Heart right ventricle (tissue), 16 donors: Measurements from ENCODE around the gene TTF1. TPM values are rescaled to one million over a fixed set of nuclear protein-coding genes. Genes with fewer than 3 reads are reported as not detected.

Experiments
- ATAC-seq, 8 donors: fragments of 200-7000 bp; cut with Tn5 transposase; one replicate each; pipeline ENCODE4 v1.9.1; 2020; ENCODE audit warnings: mild to moderate bottlenecking in 8 of 8, moderate library complexity in 8 of 8, moderate number of reproducible peaks in 1 of 8
- DNase-seq, 2 donors: peaks; one replicate each; pipeline ENCODE4 v3.0.0-alpha.2; 2020
- H3K27ac ChIP-seq, 10 donors: fragments of 200-600 bp; sonication (generic) in 2 of 10; one replicate each; pipeline versions ENCODE4 v1.5.0 to v1.8.0; 2020 to 2022; ENCODE audit warnings: mild to moderate bottlenecking in 3 of 10
- H3K27me3 ChIP-seq, 7 donors: fragments of 200-600 bp; one replicate each; pipeline ENCODE4 v1.8.0; 2021 to 2022; ENCODE audit warnings: mild to moderate bottlenecking in 2 of 7
- H3K36me3 ChIP-seq, 9 donors: fragments of 200-600 bp; sonication (generic) in 1 of 9; one replicate each; pipeline versions ENCODE4 v1.5.0 to v1.8.0; 2020 to 2022; ENCODE audit warnings: mild to moderate bottlenecking in 2 of 9
- H3K4me1 ChIP-seq, 9 donors: fragments of 200-600 bp; sonication (generic) in 1 of 9; one replicate each; pipeline versions ENCODE4 v1.5.0 to v1.8.0; 2020 to 2022; ENCODE audit warnings: mild to moderate bottlenecking in 4 of 9
- H3K4me3 ChIP-seq, 10 donors: fragments of 200-600 bp; sonication (generic) in 2 of 10; one replicate each; pipeline versions ENCODE4 v1.5.0 to v1.8.0; 2020 to 2022; ENCODE audit warnings: mild to moderate bottlenecking in 7 of 10, moderate library complexity in 2 of 10
- H3K9me3 ChIP-seq, 11 donors: fragments of 200-600 bp in 10 of 11; sonication (generic) in 2 of 11; one replicate each; pipeline versions ENCODE4 v1.5.0 to v1.8.0; 2013 to 2022; ENCODE audit warnings: mild to moderate bottlenecking in 2 of 11, control low read depth in 1 of 11, moderate library complexity in 1 of 11
- CTCF ChIP-seq, 9 donors: fragments of 200-600 bp; sonication (generic) in 2 of 9; IDR thresholded peaks; one replicate each; pipeline versions ENCODE4 v1.5.0 to v1.8.0; 2021 to 2022; ENCODE audit warnings: antibody characterized with exemption in 9 of 9, mild to moderate bottlenecking in 5 of 9, moderate library complexity in 1 of 9
- WGBS, 2 donors: extraction: QIAGEN DNeasy Blood & Tissue Kit; methylation state at CpG; one replicate each; pipeline ENCODE4 v1.1.7; 2013; ENCODE audit warnings: inconsistent platforms in 1 of 2; 5-methylcytosine and 5-hydroxymethylcytosine counted together
- intact Hi-C, 10 donors: fragments of 100-400 bp; cut with DNase I; formaldehyde crosslinking; loops; one replicate each; pipeline versions ENCODE4 v1.11.1 to v1.14.2; 2022
- polyA plus RNA-seq, 2 donors: library from polyadenylated mRNA; stranded (reverse); fragments of 200-250 nt; gene quantifications; one replicate each; pipeline ENCODE4 v1.2.3, GENCODE V29; 2013
- total RNA-seq, 10 donors: library from RNA; stranded (reverse); fragmentation: NEBNext Ultra II Directional in 3 of 10; extraction: Animal tissue kit (Norgen Biotek cat#: 25700) in 3 of 10; gene quantifications; one replicate each; pipeline versions ENCODE4 v1.2.1 to v1.2.4, GENCODE V29; 2021 to 2023
- donor health status: Arrhythmogenic right ventricular cardiomyopathy.
- donor health status: ischemic (EF 13 %, LVEDD 7.1; RV severe dilation, severe dysfunction).
- donor health status: healthy with polysubstance abuse.
- donor health status: DM: no; HTN: yes; CAD: no.
- donor health status: DM: no; HTN: no; CAD: no.
- donor health status: ischemic (EF 25% LVEDD 6.9; RV normal size, moderate dysfunction).
- donor health status: ischemic (EF 25% LVEDD 5.7; RV mildly dilated, moderate dysfunction).
- donor health status: healthy.
- donor health status: DM: yes; HTN: yes; CAD: no.
- donor health status: Ischemic cardiomyopathy.
- donor health status: ischemic (EF 35%, LVEDD 5.7; RV mildly dilated, moderate dysfunction).
- donor health status: nonischemic (EF 11% LVEDD 7.7; RV severe dilation, severe dysfunction).
- donor health status: DM: yes; HTN: yes; CAD: no.
- donor health status: PGD.
- donor health status: ischemic (EF 29% LVEDD 5.4; RV normal size, mild dysfunction).
- donor health status: nonischemic (EF 23%, LVEDD 6.1; RV moderate dilation, normal function).

TTF1 gene
- total and polyA plus RNA-seq, 12 donors = 12.0 to 22.4 (median 17.5) TPM

DNA sequence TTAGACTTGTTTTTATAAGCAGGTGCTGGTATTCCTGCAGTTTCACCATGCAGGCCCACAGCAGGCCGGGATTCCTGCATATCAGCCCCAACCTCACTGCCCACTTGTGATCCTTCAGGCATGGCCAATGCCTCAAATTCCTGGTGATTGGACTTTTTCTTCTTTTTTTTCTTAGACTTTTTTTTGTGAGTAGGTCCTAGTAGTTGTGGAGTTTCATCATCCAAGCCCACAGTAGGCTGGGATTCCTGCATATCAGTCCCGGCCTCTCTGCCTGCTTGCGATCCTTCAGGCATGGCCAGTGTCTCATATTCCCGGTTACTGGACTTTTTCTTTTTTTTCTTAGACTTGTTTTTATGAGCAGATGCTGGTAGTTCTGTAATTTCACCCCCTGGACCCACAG is 4.8 kb downstream of the TTF1 start:
- Histone ChIP-seq H3K36me3 (peaks cover 0 to 69% (median 35%) of the 10 kb centered on the region in 9 donors), H3K4me1 (peaks cover 8 to 28% (median 25%) of the 10 kb centered on the region in 9 donors), H3K4me3 (no peak overlapping the region), H3K9me3 (no peaks in the 10 kb centered on the region), H3K27ac (no peak overlapping the region), H3K27me3 (no peaks in the 10 kb centered on the region)
- intact Hi-C loops = no loop called here
- 96 to 99% methylated on average over 4 of the region's 4 CpGs for WGBS, 2 donors
- no peak for ATAC-seq
- no peak for DNase-seq
- no peak for TF ChIP-seq CTCF (IDR thresholded peaks at IDR 0.05)

DNA sequence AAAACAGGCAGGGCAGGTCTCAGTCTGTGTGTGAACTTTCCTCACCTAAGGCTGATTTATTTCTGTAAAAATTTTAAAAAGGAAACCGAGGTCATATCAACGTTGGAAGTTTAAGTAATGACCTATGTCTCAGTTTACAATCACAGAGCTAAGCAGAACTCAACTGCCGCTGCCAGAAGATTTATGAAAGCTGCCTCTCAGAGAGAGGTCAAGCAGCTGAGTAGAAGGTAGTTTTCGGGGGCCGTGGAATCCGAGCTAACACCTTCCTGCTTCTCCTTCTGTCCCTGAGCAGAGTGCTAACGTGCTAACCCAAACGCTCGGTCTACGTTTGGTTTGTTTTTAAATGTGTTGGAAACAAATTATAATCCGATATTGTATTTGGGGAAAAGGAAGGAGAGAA is 11.1 kb downstream of the TTF1 start:
- Histone ChIP-seq H3K36me3 (peaks cover 0 to 100% (median 73%) of the 10 kb centered on the region in 9 donors), H3K9me3 (no peaks in the 10 kb centered on the region), H3K4me1 (peaks cover 0 to 8% (median 0%) of the 10 kb centered on the region in 9 donors), H3K4me3 (no peak overlapping the region), H3K27ac (no peak overlapping the region), H3K27me3 (no peaks in the 10 kb centered on the region)
- 92 to 93% methylated on average over 11 of the region's 11 CpGs for WGBS, 2 donors
- intact Hi-C loops = loop anchor here in 1 of 10 donors (10.0 kb wide), 1 partner anchor 101 kb away; no protein-coding TSS in a partner anchor
- DNase-seq (no peak), ATAC-seq (no peak)
- no peak for TF ChIP-seq CTCF (IDR thresholded peaks at IDR 0.05)

DNA sequence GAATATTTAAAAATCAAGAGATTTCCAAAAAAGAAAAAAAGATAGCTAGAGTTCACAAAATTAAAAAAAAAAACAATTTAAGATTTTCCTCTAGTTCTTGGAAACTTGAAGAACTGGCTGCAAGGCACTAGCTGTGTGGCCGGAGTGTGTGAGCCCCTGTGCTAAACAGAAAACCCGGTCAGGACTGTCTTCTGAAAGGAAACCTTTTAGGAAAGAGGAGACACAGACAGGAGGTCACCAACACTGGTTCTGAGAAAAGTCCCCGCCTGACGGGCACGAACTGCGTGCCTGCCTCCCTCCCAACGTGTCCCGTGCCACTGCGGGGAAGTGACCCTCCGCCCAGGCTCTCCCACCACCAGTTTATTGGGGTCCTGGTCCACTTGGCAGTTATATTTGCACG is 15.2 kb downstream of the TTF1 start:
- TF ChIP-seq CTCF (IDR thresholded peaks at IDR 0.05) = no peak
- DNase-seq = no peak
- Histone ChIP-seq H3K36me3 (peaks cover 0 to 100% (median 72%) of the 10 kb centered on the region in 9 donors), H3K27ac (peak overlapping the region in 1 of 10 donors; percentile 2), H3K27me3 (no peaks in the 10 kb centered on the region), H3K9me3 (no peaks in the 10 kb centered on the region), H3K4me1 (peaks cover 0 to 8% (median 0%) of the 10 kb centered on the region in 9 donors), H3K4me3 (no peak overlapping the region)
- ATAC-seq = no peak
- 89 to 91% methylated on average over 11 of the region's 11 CpGs for WGBS, 2 donors
- intact Hi-C loops = loop anchor here in 2 of 10 donors (5.0 to 10.0 kb wide), 2 partner anchors 97 to 109 kb away; no protein-coding TSS in a partner anchor

- no peaks in the 10 kb centered on the region for H3K9me3 ChIP-seq
- intact Hi-C loops = loop anchor here in 2 of 10 donors (5.0 to 10.0 kb wide), 2 partner anchors 96 to 109 kb away; no protein-coding TSS in a partner anchor
- no peak for TF ChIP-seq CTCF (IDR thresholded peaks at IDR 0.05)
- DNase-seq = no peak
- WGBS, 2 donors = 47 to 59% methylated on average over 7 of the region's 7 CpGs
- peaks cover 0 to 8% (median 0%) of the 10 kb centered on the region in 9 donors for H3K4me1 ChIP-seq
- peak in 2 of 8 donors; percentile 37 to 56 for ATAC-seq
- peak overlapping the region in 1 of 10 donors; percentile 2 for H3K27ac ChIP-seq
- H3K4me3 ChIP-seq = no peak overlapping the region
- no peaks in the 10 kb centered on the region for H3K27me3 ChIP-seq
- H3K36me3 ChIP-seq = peaks cover 0 to 100% (median 74%) of the 10 kb centered on the region in 9 donors
Measured at GRCh38 chr9:132390966-132391365, 15.7 kb downstream of the TTF1 start.
